ENCODE measurements around the gene CPSF4L. TPM values are rescaled to one million over a fixed set of nuclear protein-coding genes. Genes with fewer than 3 reads are reported as not detected.

The CPSF4L gene
- total RNA-seq, 1 donor from 2014 or later, result not detected

GRCh38 chr17:73230088-73230487 lies 31.6 kb downstream of the CPSF4L start:
- Mint-ChIP-seq H3K9me3 (ENCODE audit: unreplicated experiment) (no peaks in the 10 kb centered on the region), H3K36me3 (ENCODE audit: low read depth, unreplicated experiment) (no peaks in the 10 kb centered on the region), H3K4me3 (ENCODE audit: unreplicated experiment) (peak overlapping the region; percentile 98), H3K27ac (ENCODE audit: unreplicated experiment) (no peak overlapping the region), H3K4me1 (ENCODE audit: unreplicated experiment) (peaks cover 19% of the 10 kb centered on the region), H3K27me3 (ENCODE audit: unreplicated experiment) (peaks cover 3% of the 10 kb centered on the region)
- DNase-seq (ENCODE audit: low spot score), result no peak
- TF ChIP-seq CTCF (IDR thresholded peaks at IDR 0.05; ENCODE audit: unreplicated experiment), result no peak

GRCh38 chr17:73228748-73229236 lies 32.9 kb downstream of the CPSF4L start:
- Mint-ChIP-seq H3K4me3 (ENCODE audit: unreplicated experiment) (no peak overlapping the region), H3K36me3 (ENCODE audit: low read depth, unreplicated experiment) (no peaks in the 10 kb centered on the region), H3K4me1 (ENCODE audit: unreplicated experiment) (peaks cover 23% of the 10 kb centered on the region), H3K9me3 (ENCODE audit: unreplicated experiment) (peaks cover 4% of the 10 kb centered on the region), H3K27me3 (ENCODE audit: unreplicated experiment) (peaks cover 6% of the 10 kb centered on the region), H3K27ac (ENCODE audit: unreplicated experiment) (peak overlapping the region; percentile 5)
- no peak for DNase-seq (ENCODE audit: low spot score)
- no peak for TF ChIP-seq CTCF (IDR thresholded peaks at IDR 0.05; ENCODE audit: unreplicated experiment)

- peaks cover 4% of the 10 kb centered on the region for H3K9me3 Mint-ChIP-seq (ENCODE audit: unreplicated experiment)
- H3K36me3 Mint-ChIP-seq (ENCODE audit: low read depth, unreplicated experiment), result no peaks in the 10 kb centered on the region
- TF ChIP-seq CTCF (IDR thresholded peaks at IDR 0.05; ENCODE audit: unreplicated experiment), result no peak
- H3K4me3 Mint-ChIP-seq (ENCODE audit: unreplicated experiment), result no peak overlapping the region
- peaks cover 6% of the 10 kb centered on the region for H3K27me3 Mint-ChIP-seq (ENCODE audit: unreplicated experiment)
- no peak overlapping the region for H3K27ac Mint-ChIP-seq (ENCODE audit: unreplicated experiment)
- peaks cover 19% of the 10 kb centered on the region for H3K4me1 Mint-ChIP-seq (ENCODE audit: unreplicated experiment)
- DNase-seq (ENCODE audit: low spot score), result no peak
Observed at GRCh38 chr17:73227944-73228343, 33.7 kb downstream of the CPSF4L start.

GRCh38 chr17:73227379-73227778 lies 34.3 kb downstream of the CPSF4L start:
- Mint-ChIP-seq H3K4me3 (ENCODE audit: unreplicated experiment) (no peak overlapping the region), H3K9me3 (ENCODE audit: unreplicated experiment) (peaks cover 4% of the 10 kb centered on the region), H3K27ac (ENCODE audit: unreplicated experiment) (no peak overlapping the region), H3K36me3 (ENCODE audit: low read depth, unreplicated experiment) (no peaks in the 10 kb centered on the region), H3K4me1 (ENCODE audit: unreplicated experiment) (peaks cover 15% of the 10 kb centered on the region), H3K27me3 (ENCODE audit: unreplicated experiment) (peaks cover 6% of the 10 kb centered on the region)
- DNase-seq (ENCODE audit: low spot score), result no peak
- TF ChIP-seq CTCF (IDR thresholded peaks at IDR 0.05; ENCODE audit: unreplicated experiment), result no peak

- Mint-ChIP-seq H3K27ac (ENCODE audit: unreplicated experiment) (no peak overlapping the region), H3K9me3 (ENCODE audit: unreplicated experiment) (peaks cover 4% of the 10 kb centered on the region), H3K4me3 (ENCODE audit: unreplicated experiment) (no peak overlapping the region), H3K36me3 (ENCODE audit: low read depth, unreplicated experiment) (no peaks in the 10 kb centered on the region), H3K27me3 (ENCODE audit: unreplicated experiment) (peaks cover 6% of the 10 kb centered on the region), H3K4me1 (ENCODE audit: unreplicated experiment) (peaks cover 15% of the 10 kb centered on the region)
- TF ChIP-seq CTCF (IDR thresholded peaks at IDR 0.05; ENCODE audit: unreplicated experiment), result no peak
- DNase-seq (ENCODE audit: low spot score), result no peak
Observed at GRCh38 chr17:73226556-73227172, 35.0 kb downstream of the CPSF4L start.

All from endothelial cell (in vitro differentiated cells).